ENCODE measurements around the gene MED29. TPM values are rescaled to one million over a fixed set of nuclear protein-coding genes. Genes with fewer than 3 reads are reported as not detected.

The MED29 gene
- total and polyA plus RNA-seq, 2 of the 13 experiments (the other 11 are each of a cell fraction or from before 2014, with no cell fraction given): 14.0 to 19.7 TPM

DNA sequence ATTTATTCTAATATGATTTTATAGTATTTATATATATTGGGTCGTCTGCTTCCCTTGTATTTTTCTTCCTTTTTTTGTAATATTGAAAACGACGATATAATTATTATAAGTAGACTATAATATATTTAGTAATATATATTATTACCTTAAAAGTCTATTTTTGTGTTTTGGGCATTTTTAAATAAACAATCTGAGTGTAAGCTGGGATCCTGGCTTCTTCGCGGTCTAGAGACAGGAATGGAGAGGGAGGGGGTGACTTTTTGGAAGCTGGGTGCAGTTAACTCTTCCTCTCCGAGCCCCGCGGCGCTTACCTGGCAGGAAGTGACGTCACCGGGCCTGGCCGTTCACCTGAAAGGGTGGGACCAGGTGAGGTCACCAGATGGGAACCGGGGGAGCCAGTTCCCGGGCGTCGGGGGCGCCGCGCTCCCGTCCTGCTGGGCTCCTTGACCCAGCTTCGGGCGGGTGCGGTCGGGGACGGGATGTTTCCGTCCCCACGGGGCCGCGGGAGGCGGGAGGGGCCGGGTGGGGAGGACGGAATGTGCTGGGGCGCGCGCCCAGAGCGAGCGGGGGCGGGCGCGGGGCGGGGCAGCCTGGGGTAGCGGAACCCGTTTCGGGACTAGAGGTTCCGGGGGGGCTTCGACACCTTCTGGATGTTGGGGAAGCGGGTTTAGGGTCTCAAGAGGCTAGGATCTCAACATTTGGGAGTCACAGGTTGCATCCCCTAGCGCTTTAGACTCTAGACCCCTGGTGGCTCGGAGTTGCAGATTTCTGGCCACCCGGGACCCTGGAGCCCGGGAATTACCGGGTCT lies 18.2 kb downstream of the MED29 start (continued):
- TF ChIP-seq, protein P1, sequence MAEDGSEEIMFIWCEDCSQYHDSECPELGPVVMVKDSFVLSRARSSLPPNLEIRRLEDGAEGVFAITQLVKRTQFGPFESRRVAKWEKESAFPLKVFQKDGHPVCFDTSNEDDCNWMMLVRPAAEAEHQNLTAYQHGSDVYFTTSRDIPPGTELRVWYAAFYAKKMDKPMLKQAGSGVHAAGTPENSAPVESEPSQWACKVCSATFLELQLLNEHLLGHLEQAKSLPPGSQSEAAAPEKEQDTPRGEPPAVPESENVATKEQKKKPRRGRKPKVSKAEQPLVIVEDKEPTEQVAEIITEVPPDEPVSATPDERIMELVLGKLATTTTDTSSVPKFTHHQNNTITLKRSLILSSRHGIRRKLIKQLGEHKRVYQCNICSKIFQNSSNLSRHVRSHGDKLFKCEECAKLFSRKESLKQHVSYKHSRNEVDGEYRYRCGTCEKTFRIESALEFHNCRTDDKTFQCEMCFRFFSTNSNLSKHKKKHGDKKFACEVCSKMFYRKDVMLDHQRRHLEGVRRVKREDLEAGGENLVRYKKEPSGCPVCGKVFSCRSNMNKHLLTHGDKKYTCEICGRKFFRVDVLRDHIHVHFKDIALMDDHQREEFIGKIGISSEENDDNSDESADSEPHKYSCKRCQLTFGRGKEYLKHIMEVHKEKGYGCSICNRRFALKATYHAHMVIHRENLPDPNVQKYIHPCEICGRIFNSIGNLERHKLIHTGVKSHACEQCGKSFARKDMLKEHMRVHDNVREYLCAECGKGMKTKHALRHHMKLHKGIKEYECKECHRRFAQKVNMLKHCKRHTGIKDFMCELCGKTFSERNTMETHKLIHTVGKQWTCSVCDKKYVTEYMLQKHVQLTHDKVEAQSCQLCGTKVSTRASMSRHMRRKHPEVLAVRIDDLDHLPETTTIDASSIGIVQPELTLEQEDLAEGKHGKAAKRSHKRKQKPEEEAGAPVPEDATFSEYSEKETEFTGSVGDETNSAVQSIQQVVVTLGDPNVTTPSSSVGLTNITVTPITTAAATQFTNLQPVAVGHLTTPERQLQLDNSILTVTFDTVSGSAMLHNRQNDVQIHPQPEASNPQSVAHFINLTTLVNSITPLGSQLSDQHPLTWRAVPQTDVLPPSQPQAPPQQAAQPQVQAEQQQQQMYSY (CRISPR knock-in tag; IDR thresholded peaks at IDR 0.05): 0 out of 2 replicates have a peak, but pooled peaks have one; percentile 24
- TF ChIP-seq NR2C2 (CRISPR knock-in tag; IDR thresholded peaks at IDR 0.05; ENCODE audit: borderline replicate concordance) (0 out of 2 replicates have a peak, but pooled peaks have one; percentile 22), ZNF607 (CRISPR knock-in tag; IDR thresholded peaks at IDR 0.05; ENCODE audit: borderline replicate concordance) (peak; percentile 32; the same call in 1 of the 2 replicates), ZNF441 (CRISPR knock-in tag; IDR thresholded peaks at IDR 0.05; ENCODE audit: borderline replicate concordance) (peak; percentile 22; the same call in 1 of the 2 replicates), MAFG (CRISPR knock-in tag; IDR thresholded peaks at IDR 0.05) (no peak), CERS6 (CRISPR knock-in tag; IDR thresholded peaks at IDR 0.05) (no peak), REPIN1 (CRISPR knock-in tag; IDR thresholded peaks at IDR 0.05; ENCODE audit: borderline replicate concordance, low read depth) (0 out of 2 replicates have a peak, but pooled peaks have one; percentile 41), ETV6 (CRISPR knock-in tag; conservative IDR thresholded peaks at IDR 0.05) (no peak), TEAD3 (CRISPR knock-in tag; optimal IDR thresholded peaks at IDR 0.05; ENCODE audit: borderline replicate concordance) (peak; percentile 31), KLF15 (CRISPR knock-in tag; IDR thresholded peaks at IDR 0.05; ENCODE audit: borderline replicate concordance) (no peak), ZNF737 (CRISPR knock-in tag; IDR thresholded peaks at IDR 0.05; ENCODE audit: borderline replicate concordance) (no peak), DZIP1 (CRISPR knock-in tag; IDR thresholded peaks at IDR 0.05) (no peak), FOXA3 (CRISPR knock-in tag; IDR thresholded peaks at IDR 0.05) (0 out of 2 replicates have a peak, but pooled peaks have one; percentile 11), MTA1 (CRISPR knock-in tag; IDR thresholded peaks at IDR 0.05; ENCODE audit: borderline replicate concordance) (no peak), ZNF44 (CRISPR knock-in tag; IDR thresholded peaks at IDR 0.05) (0 out of 2 replicates have a peak, but pooled peaks have one; percentile 33), ZNF101 (CRISPR knock-in tag; IDR thresholded peaks at IDR 0.05; ENCODE audit: borderline replicate concordance, low read depth) (no peak), KDM6A (CRISPR knock-in tag; IDR thresholded peaks at IDR 0.05; ENCODE audit: low read depth) (no peak), ZFX (CRISPR knock-in tag; IDR thresholded peaks at IDR 0.05; ENCODE audit: low read depth) (peak; percentile 12; the same call in 1 of the 2 replicates), MBD4 (IDR thresholded peaks at IDR 0.05; ENCODE audit: borderline replicate concordance, low read length) (no peak)
- TF ChIP-seq, protein P2, sequence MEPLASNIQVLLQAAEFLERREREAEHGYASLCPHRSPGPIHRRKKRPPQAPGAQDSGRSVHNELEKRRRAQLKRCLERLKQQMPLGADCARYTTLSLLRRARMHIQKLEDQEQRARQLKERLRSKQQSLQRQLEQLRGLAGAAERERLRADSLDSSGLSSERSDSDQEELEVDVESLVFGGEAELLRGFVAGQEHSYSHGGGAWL (CRISPR knock-in tag; IDR thresholded peaks at IDR 0.05): 0 out of 2 replicates have a peak, but pooled peaks have one; percentile 17

Data from HepG2 (cell line).